K562 (cell line): ENCODE results near the gene CYP2R1. TPM values are rescaled to one million over a fixed set of nuclear protein-coding genes. Genes with fewer than 3 reads are reported as not detected.

Source experiments
- ATAC-seq: fragments of 200-7000 bp; cut with Tn5 transposase; 3 replicates; pipeline ENCODE4 v1.9.1; 2020; ENCODE audit warnings: moderate library complexity
- BruUV-seq: library from RNA; stranded (reverse); fragments of 400-500 nt; replicated peaks from 2 replicates; lab custom pipeline; 2021; lab: Mats Ljungman, UMichigan
- CTCF ChIA-PET: fragments of 300-600 bp; formaldehyde crosslinking; extraction: SDS; loops from one replicate; lab custom pipeline; 2021; ENCODE audit warnings: low intra/inter-chr PET ratio; lab: Yijun Ruan, JAX
- POLR2A ChIA-PET: fragments of 300-600, 350-650 bp; sonication (Branson Sonifier 250); formaldehyde crosslinking; extraction: SDS; loops from one replicate; lab custom pipeline; 2021; ENCODE audit warnings: antibody characterized with exemption, inconsistent platforms; lab: Yijun Ruan, JAX
- DNase-seq, 4 experiments: peaks; one replicate each; pipeline versions ENCODE4 v3.0.0 to v3.0.0-alpha.2; 2011 to 2018; ENCODE audit warnings: low spot score in 3 of 4, mixed read lengths in 3 of 4; ENCODE audit errors: extremely low read depth in 1 of 4
- FAIRE-seq: peaks from 2 replicates; lab custom pipeline; 2011; peaks lifted over from hg19 to GRCh38; lab: Jason Lieb, UNC
- H2AFZ ChIP-seq: 2 replicates; pipeline ENCODE4 v1.6.0; 2011; ENCODE audit warnings: low read depth, low read length, control low read depth, inconsistent platforms
- H3K27ac ChIP-seq: fragments of 200-600 bp; 3 replicates; pipeline ENCODE4 v1.8.0; 2011; ENCODE audit warnings: low read depth, mild to moderate bottlenecking, control low read depth, inconsistent platforms, low read length, moderate library complexity, mixed read lengths; ENCODE audit errors: extremely low read depth
- H3K27me3 ChIP-seq, 2 experiments: fragments of 300-600 bp in 1 of 2; 2 replicates in 1 of 2; 3 replicates in 1 of 2; pipeline versions ENCODE4 v1.6.0 to v1.8.0; 2011; ENCODE audit warnings: inconsistent platforms in 2 of 2, low read length in 2 of 2, mild to moderate bottlenecking in 1 of 2, mixed read lengths in 1 of 2, moderate library complexity in 1 of 2; ENCODE audit not compliant: control insufficient read depth in 2 of 2, insufficient read depth in 2 of 2
- H3K36me3 ChIP-seq: fragments of 300-600 bp; 3 replicates; pipeline ENCODE4 v1.8.0; 2011; ENCODE audit warnings: mild to moderate bottlenecking, low read length, inconsistent platforms; ENCODE audit not compliant: control insufficient read depth, insufficient read depth
- H3K4me1 ChIP-seq, 2 experiments: fragments of 200-600 bp in 1 of 2; replicated peaks in 1 of 2; 2 replicates in 1 of 2; 3 replicates in 1 of 2; pipeline versions ENCODE4 v1.5.1 to v1.8.0; 2011; ENCODE audit warnings: inconsistent platforms in 2 of 2, low read length in 2 of 2, mild to moderate bottlenecking in 1 of 2, mixed read lengths in 1 of 2, moderate library complexity in 1 of 2; ENCODE audit not compliant: control insufficient read depth in 2 of 2, insufficient read depth in 2 of 2
- H3K4me2 ChIP-seq: 2 replicates; pipeline ENCODE4 v1.6.1; 2011; ENCODE audit warnings: low read length, control low read depth, inconsistent platforms, mixed read lengths; ENCODE audit not compliant: insufficient read depth
- H3K4me3 ChIP-seq: fragments of 200-600 bp; sonication (generic), shearing (Covaris generic); 2 replicates; pipeline ENCODE4 v1.5.1; 2016; ENCODE audit warnings: control low read depth, inconsistent platforms
- H3K79me2 ChIP-seq: fragments of 200-600 bp; 3 replicates; pipeline ENCODE4 v1.8.0; 2011; ENCODE audit warnings: low read length, inconsistent platforms; ENCODE audit not compliant: control insufficient read depth, insufficient read depth
- H3K9ac ChIP-seq, 2 experiments: 2 replicates each; pipeline versions ENCODE4 v1.6.0 to v1.6.1; 2011; ENCODE audit warnings: low read depth in 2 of 2, low read length in 2 of 2, control low read depth in 1 of 2, inconsistent platforms in 1 of 2, mild to moderate bottlenecking in 1 of 2, mixed read lengths in 1 of 2; ENCODE audit not compliant: insufficient read depth in 1 of 2
- H3K9me1 ChIP-seq: one replicate; pipeline ENCODE4 v1.6.0; 2011; ENCODE audit warnings: inconsistent platforms, mild to moderate bottlenecking, low read length, moderate library complexity; ENCODE audit not compliant: control insufficient read depth, insufficient read depth
- H3K9me3 ChIP-seq: replicated peaks from 2 replicates; pipeline ENCODE4 v1.5.1; 2011; ENCODE audit warnings: low read depth, low read length, inconsistent platforms; ENCODE audit not compliant: control insufficient read depth, insufficient read depth
- H4K20me1 ChIP-seq: replicated peaks from 2 replicates; pipeline ENCODE4 v1.6.1; 2011; ENCODE audit warnings: low read length, inconsistent platforms, mixed read lengths; ENCODE audit not compliant: control insufficient read depth, insufficient read depth
- ARID1B ChIP-seq: fragments of 450-650 bp; IDR thresholded peaks from 2 replicates; pipeline ENCODE4 v1.6.1; 2016; ENCODE audit warnings: antibody characterized with exemption, mild to moderate bottlenecking, inconsistent platforms
- NKRF ChIP-seq: fragments of 450-650 bp; IDR thresholded peaks from 2 replicates; pipeline ENCODE4 v1.6.1; 2016; ENCODE audit warnings: borderline replicate concordance
- POLR2B ChIP-seq: fragments of 450-650 bp; IDR thresholded peaks from 2 replicates; pipeline ENCODE4 v1.6.1; 2018; ENCODE audit warnings: low read depth; ENCODE audit not compliant: partially characterized antibody
- ZNF316 ChIP-seq: fragments of 450-650 bp; IDR thresholded peaks from 2 replicates; pipeline ENCODE4 v1.6.1; 2016
- WGBS: fragments of 100-300 bp; shearing (Covaris generic); methylation state at CpG from one replicate; pipeline ENCODE4 v1.1.6; 2016; ENCODE audit warnings: low coverage, mixed read lengths; ENCODE audit not compliant: insufficient coverage; ENCODE audit errors: missing lambda C conversion rate; 5-methylcytosine and 5-hydroxymethylcytosine counted together
- in situ Hi-C: fragments of 300-500 bp; cut with MboI; formaldehyde crosslinking; loops from 4 replicates; pipeline ENCODE4 v1.15.0; 2018; ENCODE audit warnings: inconsistent platforms, mixed read lengths
- intact Hi-C: fragments of 100-400 bp; cut with micrococcal nuclease; formaldehyde crosslinking; loops from 2 replicates; pipeline ENCODE4 v1.14.2; 2022
- polyA plus RNA-seq, 8 experiments: library from polyadenylated mRNA; depleted of rRNA in 4 of 8; stranded (reverse) in 5 of 8; unstranded in 3 of 8; fragments of >200 nt; fragmentation: Nextera tagmentation in 2 of 8; fragmentation: Illumina TruSeq in 1 of 8; extraction: Ambion mirVana in 2 of 8; extraction: Trizol in 1 of 8; gene quantifications; 2 replicates each; pipeline versions ENCODE4 v1.2.1 to v1.2.3, GENCODE V29; 2011 to 2014; ENCODE audit warnings: inconsistent platforms in 1 of 8, missing spikeins in 1 of 8
- total RNA-seq, 7 experiments: library from RNA; depleted of rRNA in 6 of 7; stranded (reverse); fragments of >200 nt in 6 of 7; fragmentation: Illumina TruSeq in 2 of 7; extraction: Trizol in 2 of 7; gene quantifications; 2 replicates each; pipeline versions ENCODE4 v1.2.1 to v1.2.3, GENCODE V29; 2011 to 2021; ENCODE audit warnings: low replicate concordance in 1 of 7

CYP2R1 gene
- total and polyA plus RNA-seq, 9 of the 15 experiments (the other 6 are each of a cell fraction or from before 2014, with no cell fraction given) = 19.4 to 40.5 (median 29.4) TPM

GRCh38 chr11:14882196-14882595 lies 9.8 kb downstream of the CYP2R1 start:
- H3K27ac ChIP-seq = no peak overlapping the region
- no peaks in the 10 kb centered on the region; the same call in 1 of the 2 replicates for H4K20me1 ChIP-seq
- H3K9me1 ChIP-seq = no peaks in the 10 kb centered on the region
- ChIA-PET POLR2A (no interaction called here), CTCF (no interaction called here)
- intact Hi-C loops (no loop called here), in situ Hi-C loops (no loop called here)
- WGBS = 56% methylated on average over 1 of the region's 1 CpG
- H3K36me3 ChIP-seq = peaks cover 23% of the 10 kb centered on the region; the same call in 2 of the 3 replicates
- no peak overlapping the region for H3K4me2 ChIP-seq
- no peak overlapping the region for H3K9ac ChIP-seq
- 0 out of 3 replicates have a peak, but pooled peaks cover 4% of the 10 kb centered on the region for H3K79me2 ChIP-seq
- no peak overlapping the region for H2AFZ ChIP-seq
- H3K9me3 ChIP-seq = no peaks in the 10 kb centered on the region
- no peak for FAIRE-seq
- H3K4me3 ChIP-seq = no peak overlapping the region
- no peak for TF ChIP-seq POLR2B
- TF ChIP-seq NKRF = no peak
- peak; percentile 14; the same call in 1 of the 2 replicates for TF ChIP-seq ZNF316
- no peak for TF ChIP-seq ARID1B
- ATAC-seq = no peak
- DNase-seq = no peak
- no TSS peak for BruUV-seq
- peaks cover 0 to 5% of the 10 kb centered on the region in 2 experiments; a peak in 1 of 5 replicates for H3K4me1 ChIP-seq
- H3K27me3 ChIP-seq = no peaks in the 10 kb centered on the region
